Testis (tissue), 2 donors: ENCODE results near the gene OLR1.

Experiments
- POLR2A ChIP-seq: fragments of 450-650 bp; IDR thresholded peaks from one replicate; pipeline ENCODE4 v1.6.1; 2017; ENCODE audit warnings: antibody characterized with exemption, mild to moderate bottlenecking, moderate library complexity
- TF ChIP-seq, protein P1 (sequence below), 3 experiments: fragments of 450-650 bp in 2 of 3; fragments of 200-600 bp in 1 of 3; sonication (generic) in 1 of 3; IDR thresholded peaks; one replicate each; pipeline ENCODE4 v1.5.1; 2016 to 2019; ENCODE audit warnings: antibody characterized with exemption in 3 of 3, mild to moderate bottlenecking in 2 of 3, moderate library complexity in 1 of 3

DNA sequence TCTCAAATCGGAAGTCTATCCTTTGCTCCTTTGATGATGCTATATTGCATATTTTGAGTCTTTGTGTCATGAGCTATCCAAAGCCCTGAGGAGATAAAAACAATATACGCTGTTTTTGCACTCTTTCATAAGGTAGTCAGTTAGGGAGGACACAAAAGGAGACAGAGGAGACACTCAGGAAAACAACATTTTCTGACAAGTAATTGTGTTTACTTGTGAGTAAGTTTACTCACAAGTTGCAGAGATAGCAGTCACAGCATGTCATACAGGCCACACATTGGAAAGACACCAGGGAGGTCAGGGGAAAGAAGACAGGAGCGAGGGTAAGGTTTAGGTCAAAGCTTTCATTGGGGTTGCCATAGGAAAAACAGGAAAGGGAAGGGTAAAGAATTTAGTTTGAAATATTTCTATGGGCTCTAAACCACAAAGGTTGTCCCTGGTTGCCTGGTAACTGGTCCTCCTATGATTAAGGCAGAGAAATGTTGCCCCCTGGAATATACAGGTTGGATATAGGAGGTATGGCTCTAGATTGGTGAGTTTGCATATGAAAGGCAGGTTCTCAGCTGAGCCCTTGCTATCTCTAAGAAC is 33.4 kb upstream of the OLR1 start:
- TF ChIP-seq, protein P1, sequence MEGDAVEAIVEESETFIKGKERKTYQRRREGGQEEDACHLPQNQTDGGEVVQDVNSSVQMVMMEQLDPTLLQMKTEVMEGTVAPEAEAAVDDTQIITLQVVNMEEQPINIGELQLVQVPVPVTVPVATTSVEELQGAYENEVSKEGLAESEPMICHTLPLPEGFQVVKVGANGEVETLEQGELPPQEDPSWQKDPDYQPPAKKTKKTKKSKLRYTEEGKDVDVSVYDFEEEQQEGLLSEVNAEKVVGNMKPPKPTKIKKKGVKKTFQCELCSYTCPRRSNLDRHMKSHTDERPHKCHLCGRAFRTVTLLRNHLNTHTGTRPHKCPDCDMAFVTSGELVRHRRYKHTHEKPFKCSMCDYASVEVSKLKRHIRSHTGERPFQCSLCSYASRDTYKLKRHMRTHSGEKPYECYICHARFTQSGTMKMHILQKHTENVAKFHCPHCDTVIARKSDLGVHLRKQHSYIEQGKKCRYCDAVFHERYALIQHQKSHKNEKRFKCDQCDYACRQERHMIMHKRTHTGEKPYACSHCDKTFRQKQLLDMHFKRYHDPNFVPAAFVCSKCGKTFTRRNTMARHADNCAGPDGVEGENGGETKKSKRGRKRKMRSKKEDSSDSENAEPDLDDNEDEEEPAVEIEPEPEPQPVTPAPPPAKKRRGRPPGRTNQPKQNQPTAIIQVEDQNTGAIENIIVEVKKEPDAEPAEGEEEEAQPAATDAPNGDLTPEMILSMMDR (IDR thresholded peaks at IDR 0.05) = no peak
- TF ChIP-seq POLR2A = no peak
